IMR-90 (cell line): ENCODE data around the gene EIF4G3. TPM values are rescaled to one million over a fixed set of nuclear protein-coding genes. Genes with fewer than 3 reads are reported as not detected.

ENCODE experiments used
- ATAC-seq: fragments of 200-7000 bp; cut with Tn5 transposase; 2 replicates; pipeline ENCODE4 v1.9.1; 2020; ENCODE audit warnings: low read depth, mild to moderate bottlenecking, moderate library complexity
- BruUV-seq: library from RNA; stranded (reverse); fragments of 400-500 nt; replicated peaks from 2 replicates; lab custom pipeline; 2021; lab: Mats Ljungman, UMichigan
- CTCF ChIA-PET: fragments of 300-600 bp; formaldehyde crosslinking; extraction: SDS; loops from one replicate; lab custom pipeline; 2021; ENCODE audit warnings: antibody characterized with exemption; lab: Yijun Ruan, JAX
- POLR2A ChIA-PET: fragments of 300-600 bp; sonication (Branson Sonifier 250); formaldehyde crosslinking; loops from one replicate; lab custom pipeline; 2022; ENCODE audit warnings: antibody characterized with exemption; ENCODE audit not compliant: unreplicated experiment; lab: Charles Lee
- DNase-seq: peaks from one replicate; pipeline ENCODE4 v3.0.0; 2013
- H2AFZ ChIP-seq: replicated peaks from 2 replicates; pipeline ENCODE3; 2013; ENCODE audit warnings: low read length, mild to moderate bottlenecking; ENCODE audit not compliant: poor library complexity
- H2AK5ac ChIP-seq: 2 replicates; pipeline ENCODE4 v1.6.1; 2013; ENCODE audit warnings: low read depth, low read length, inconsistent platforms
- H2AK9ac ChIP-seq: replicated peaks from 2 replicates; pipeline ENCODE3; 2013; ENCODE audit warnings: mild to moderate bottlenecking, low read depth, low read length, moderate library complexity; ENCODE audit not compliant: poor library complexity
- H2BK120ac ChIP-seq: 2 replicates; pipeline ENCODE4 v1.6.1; 2013; ENCODE audit warnings: low read depth, low read length, inconsistent platforms
- H2BK15ac ChIP-seq: 3 replicates; pipeline ENCODE4 v1.6.1; 2013; ENCODE audit warnings: low read depth, low read length, inconsistent platforms
- H2BK20ac ChIP-seq: 2 replicates; pipeline ENCODE4 v1.6.1; 2013; ENCODE audit warnings: low read depth, mild to moderate bottlenecking, inconsistent platforms, low read length, moderate library complexity
- H2BK5ac ChIP-seq: 2 replicates; pipeline ENCODE4 v1.6.1; 2013; ENCODE audit warnings: mild to moderate bottlenecking, low read depth, low read length, inconsistent platforms; ENCODE audit not compliant: poor library complexity, severe bottlenecking
- H3K14ac ChIP-seq: replicated peaks from 2 replicates; pipeline ENCODE4 v1.6.1; 2013; ENCODE audit warnings: low read depth, low read length, inconsistent platforms
- H3K18ac ChIP-seq: 2 replicates; pipeline ENCODE4 v1.6.1; 2013; ENCODE audit warnings: low read depth, low read length, control low read depth
- H3K23ac ChIP-seq: 2 replicates; pipeline ENCODE4 v1.6.1; 2013; ENCODE audit warnings: low read depth, low read length, inconsistent platforms
- H3K27ac ChIP-seq: 2 replicates; pipeline ENCODE4 v1.5.1; 2013; ENCODE audit warnings: mild to moderate bottlenecking, control low read depth, low read length; ENCODE audit not compliant: insufficient read depth
- H3K27me3 ChIP-seq: 2 replicates; pipeline ENCODE4 v1.6.1; 2013; ENCODE audit warnings: low read length; ENCODE audit not compliant: control insufficient read depth, insufficient read depth
- H3K36me3 ChIP-seq: 2 replicates; pipeline ENCODE4 v1.6.1; 2013; ENCODE audit warnings: low read length, mixed read lengths; ENCODE audit not compliant: control insufficient read depth, insufficient read depth
- H3K4ac ChIP-seq: 2 replicates; pipeline ENCODE4 v1.6.1; 2013; ENCODE audit warnings: low read depth, low read length, inconsistent platforms
- H3K4me1 ChIP-seq: 2 replicates; pipeline ENCODE4 v1.6.1; 2013; ENCODE audit warnings: low read length, mixed read lengths; ENCODE audit not compliant: control insufficient read depth, insufficient read depth
- H3K4me2 ChIP-seq: 2 replicates; pipeline ENCODE4 v1.6.1; 2013; ENCODE audit warnings: low read depth, mild to moderate bottlenecking, control low read depth, low read length, moderate library complexity
- H3K4me3 ChIP-seq: 2 replicates; pipeline ENCODE4 v1.5.1; 2013; ENCODE audit warnings: low read depth, mild to moderate bottlenecking, control low read depth, low read length, moderate library complexity; ENCODE audit not compliant: insufficient read depth
- H3K56ac ChIP-seq: 2 replicates; pipeline ENCODE4 v1.6.1; 2013; ENCODE audit warnings: low read length, inconsistent platforms; ENCODE audit not compliant: insufficient read depth; ENCODE audit errors: extremely low read depth
- H3K79me1 ChIP-seq, 2 experiments: 2 replicates each; pipeline ENCODE4 v1.6.1; 2013; ENCODE audit warnings: low read length in 2 of 2, inconsistent platforms in 1 of 2, low read depth in 1 of 2
- H3K9ac ChIP-seq: 2 replicates; pipeline ENCODE4 v1.6.1; 2013; ENCODE audit warnings: low read depth, low read length, control low read depth
- H3K9me1 ChIP-seq: 2 replicates; pipeline ENCODE4 v1.6.1; 2013; ENCODE audit warnings: low read length, inconsistent platforms; ENCODE audit not compliant: insufficient read depth
- H3K9me3 ChIP-seq: 2 replicates; pipeline ENCODE4 v1.6.1; 2013; ENCODE audit warnings: low read length; ENCODE audit not compliant: control insufficient read depth, insufficient read depth
- H4K20me1 ChIP-seq: 2 replicates; pipeline ENCODE4 v1.6.1; 2013; ENCODE audit warnings: low read length, inconsistent platforms; ENCODE audit not compliant: insufficient read depth
- H4K5ac ChIP-seq: 2 replicates; pipeline ENCODE4 v1.6.1; 2013; ENCODE audit warnings: mild to moderate bottlenecking, low read depth, low read length, control low read depth
- H4K8ac ChIP-seq, 2 experiments: 2 replicates each; pipeline ENCODE4 v1.6.1; 2013; ENCODE audit warnings: low read depth in 2 of 2, low read length in 2 of 2, control low read depth in 1 of 2, inconsistent platforms in 1 of 2
- H4K91ac ChIP-seq: 2 replicates; pipeline ENCODE4 v1.6.1; 2013; ENCODE audit warnings: low read depth, low read length, inconsistent platforms; ENCODE audit not compliant: insufficient read depth
- BHLHE40 ChIP-seq: fragments of 150-350 bp; IDR thresholded peaks from 2 replicates; pipeline ENCODE4 v1.6.1; 2016; ENCODE audit warnings: mild to moderate bottlenecking, low read depth, low read length
- CTCF ChIP-seq: conservative IDR thresholded peaks from 2 replicates; pipeline ENCODE4 v1.5.1; 2012; ENCODE audit warnings: mild to moderate bottlenecking, low read depth, low read length, improper control_type of control experiment
- ELK1 ChIP-seq: fragments of 150-350 bp; IDR thresholded peaks from 2 replicates; pipeline ENCODE4 v1.6.1; 2016; ENCODE audit warnings: low read depth, mild to moderate bottlenecking, low read length, moderate library complexity, borderline replicate concordance
- MAFK ChIP-seq: IDR thresholded peaks from 2 replicates; pipeline ENCODE4 v1.6.1; 2012; ENCODE audit warnings: low read depth, low read length, improper control_type of control experiment
- NFE2L2 ChIP-seq: fragments of 150-350 bp; IDR thresholded peaks from 2 replicates; pipeline ENCODE4 v1.6.1; 2016; ENCODE audit warnings: low read depth, mild to moderate bottlenecking, low read length
- POLR2A ChIP-seq: IDR thresholded peaks from 2 replicates; pipeline ENCODE4 v1.6.1; 2012; ENCODE audit warnings: mild to moderate bottlenecking, low read depth, low read length
- RCOR1 ChIP-seq: IDR thresholded peaks from 2 replicates; pipeline ENCODE4 v1.6.1; 2012; ENCODE audit warnings: mild to moderate bottlenecking, low read length, improper control_type of control experiment; ENCODE audit not compliant: insufficient replicate concordance
- RFX5 ChIP-seq: IDR thresholded peaks from 2 replicates; pipeline ENCODE4 v1.8.0; 2012; ENCODE audit warnings: low read depth, mild to moderate bottlenecking, low read length, moderate library complexity
- SMC3 ChIP-seq: fragments of 150-350 bp; IDR thresholded peaks from 2 replicates; pipeline ENCODE4 v1.6.1; 2016; ENCODE audit warnings: low read depth, mild to moderate bottlenecking, antibody characterized with exemption, low read length, moderate library complexity
- WGBS, 2 experiments: methylation state at CpG; one replicate each; pipeline versions ENCODE4 v1.1.5 to v1.1.7; 2013; ENCODE audit warnings: missing lambda C conversion rate in 2 of 2; ENCODE audit not compliant: insufficient read length in 1 of 2; ENCODE audit errors: extremely low coverage in 2 of 2; 5-methylcytosine and 5-hydroxymethylcytosine counted together
- dilution Hi-C: fragments of 300-500 bp; cut with HindIII; formaldehyde crosslinking; loops from one replicate; pipeline ENCODE4 v1.14.3; 2018; ENCODE audit warnings: low sequenced_read_pairs; ENCODE audit not compliant: unreplicated experiment
- in situ Hi-C: fragments of 300-500 bp; cut with MboI; formaldehyde crosslinking; loops from 3 replicates; pipeline ENCODE4 v1.14.3; 2019; ENCODE audit warnings: low sequenced_read_pairs, inconsistent platforms, mixed read lengths
- intact Hi-C: fragments of 100-400 bp; cut with micrococcal nuclease; formaldehyde crosslinking; loops from 2 replicates; pipeline ENCODE4 v1.10.0; 2022
- polyA plus RNA-seq, 3 experiments: library from polyadenylated mRNA; depleted of rRNA; stranded (reverse); fragments of >200 nt; gene quantifications; 2 replicates each; pipeline ENCODE4 v1.2.3, GENCODE V29; 2012; ENCODE audit warnings: low replicate concordance in 1 of 3
- total RNA-seq: library from RNA; depleted of rRNA; stranded (reverse); fragments of >200 nt; gene quantifications from 2 replicates; pipeline ENCODE4 v1.2.3, GENCODE V29; 2012
- TF ChIP-seq, protein P1 (sequence below): fragments of 150-350 bp; IDR thresholded peaks from 2 replicates; pipeline ENCODE4 v1.6.1; 2017; ENCODE audit warnings: mild to moderate bottlenecking, antibody characterized with exemption, low read length, low read depth

The EIF4G3 gene
- total and polyA plus RNA-seq, 2 of the 4 experiments (the other 2 are of a cell fraction) = 25.8 to 49.2 TPM

- no peak for TF ChIP-seq ELK1
- no peak for TF ChIP-seq MAFK
These were observed 54.8 kb downstream of the EIF4G3 start (continued) for GRCh38 chr1:21121764-21122471.

GRCh38 chr1:21118167-21118566, 58.5 kb downstream of the EIF4G3 start:
- Histone ChIP-seq H4K8ac (no peak overlapping the region), H2AFZ (no peak overlapping the region), H4K5ac (no peak overlapping the region), H2AK9ac (no peak overlapping the region), H3K23ac (no peak overlapping the region), H3K4ac (no peak overlapping the region), H2BK15ac (no peak overlapping the region), H2BK5ac (no peak overlapping the region), H3K4me1 (peaks cover 2% of the 10 kb centered on the region), H3K36me3 (no peaks in the 10 kb centered on the region; the same call in none of the 2 replicates), H3K9me1 (peaks cover 4% of the 10 kb centered on the region; the same call in 1 of the 2 replicates), H3K4me2 (no peak overlapping the region), H3K56ac (no peak overlapping the region), H4K20me1 (peaks cover 9% of the 10 kb centered on the region; the same call in 1 of the 2 replicates), H4K91ac (no peak overlapping the region), H2AK5ac (no peak overlapping the region), H3K27me3 (no peaks in the 10 kb centered on the region), H3K9me3 (no peaks in the 10 kb centered on the region), H3K27ac (no peak overlapping the region), H3K14ac (no peak overlapping the region), H3K18ac (no peak overlapping the region), H3K4me3 (no peak overlapping the region), H3K9ac (no peak overlapping the region), H2BK120ac (no peak overlapping the region), H2BK20ac (no peak overlapping the region), H3K79me1 (peaks cover 22 to 57% of the 10 kb centered on the region in 2 experiments)
- WGBS, 2 experiments = 100% methylated on average over 2 of the region's 6 CpGs; no CpG with 5 or more reads in 1 of the 2 experiments
- ChIA-PET CTCF (interaction anchor here (1.1 kb wide), 1 partner anchor 42 kb away, joined by 10 read pairs; no protein-coding TSS in a partner anchor), POLR2A (no interaction called here)
- dilution Hi-C loops = no loop called here
- no peak for ATAC-seq
- in situ Hi-C loops = no loop called here
- intact Hi-C loops = no loop called here
- no TSS peak for BruUV-seq
- DNase-seq = no peak
- TF ChIP-seq BHLHE40 = no peak
- no peak for TF ChIP-seq RCOR1
- TF ChIP-seq POLR2A = no peak
- TF ChIP-seq ELK1 = no peak
- no peak for TF ChIP-seq CTCF
- TF ChIP-seq NFE2L2 = no peak
- TF ChIP-seq MAFK = no peak
- TF ChIP-seq, protein P1, sequence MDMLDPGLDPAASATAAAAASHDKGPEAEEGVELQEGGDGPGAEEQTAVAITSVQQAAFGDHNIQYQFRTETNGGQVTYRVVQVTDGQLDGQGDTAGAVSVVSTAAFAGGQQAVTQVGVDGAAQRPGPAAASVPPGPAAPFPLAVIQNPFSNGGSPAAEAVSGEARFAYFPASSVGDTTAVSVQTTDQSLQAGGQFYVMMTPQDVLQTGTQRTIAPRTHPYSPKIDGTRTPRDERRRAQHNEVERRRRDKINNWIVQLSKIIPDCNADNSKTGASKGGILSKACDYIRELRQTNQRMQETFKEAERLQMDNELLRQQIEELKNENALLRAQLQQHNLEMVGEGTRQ = no peak
- no peak for TF ChIP-seq RFX5
- TF ChIP-seq SMC3 = no peak
